ENCODE measurements around the gene PRKD1. TPM values are rescaled to one million over a fixed set of nuclear protein-coding genes. Genes with fewer than 3 reads are reported as not detected.

PRKD1 gene
- total and polyA plus RNA-seq, 10 donors: 1.0 to 8.9 (median 4.5) TPM

DNA sequence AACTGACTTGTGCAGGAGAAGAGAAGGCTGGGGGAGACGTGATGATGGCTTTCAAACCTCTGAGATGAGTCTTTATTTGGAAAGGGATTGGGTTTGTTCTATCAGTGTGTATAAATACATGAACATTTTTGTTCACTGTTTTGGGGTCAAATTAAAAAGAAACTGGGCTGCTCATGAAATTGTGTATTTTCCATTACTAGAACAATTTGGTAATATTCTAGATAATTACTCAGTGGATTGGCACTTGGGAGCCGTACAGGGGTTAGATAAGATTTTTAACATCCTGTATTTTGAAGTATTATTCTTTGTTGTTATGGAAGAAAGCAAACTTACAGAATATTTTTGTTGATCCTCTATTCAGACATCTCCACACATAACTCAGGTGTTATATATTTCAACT is 340.6 kb downstream of the PRKD1 start:
- H3K27ac ChIP-seq: no peak overlapping the region
- 72 to 87% (median 86%) methylated on average over 2 of the region's 2 CpGs for WGBS, 5 donors
- intact Hi-C loops (cut with DNase I; ENCODE audit: low total_unique reads): no loop called here
- no peak for DNase-seq
- H3K36me3 ChIP-seq: no peaks in the 10 kb centered on the region
- no peak overlapping the region for H3K4me3 ChIP-seq
- H3K9me3 ChIP-seq: no peaks in the 10 kb centered on the region
- no peaks in the 10 kb centered on the region for H3K4me1 ChIP-seq
- H3K27me3 ChIP-seq (replicated peaks in 1 of 7): no peaks in the 10 kb centered on the region
- TF ChIP-seq POLR2AphosphoS5 (IDR thresholded peaks at IDR 0.05) (no peak), POLR2A (IDR thresholded peaks at IDR 0.05) (no peak)
- TF ChIP-seq, protein P1, sequence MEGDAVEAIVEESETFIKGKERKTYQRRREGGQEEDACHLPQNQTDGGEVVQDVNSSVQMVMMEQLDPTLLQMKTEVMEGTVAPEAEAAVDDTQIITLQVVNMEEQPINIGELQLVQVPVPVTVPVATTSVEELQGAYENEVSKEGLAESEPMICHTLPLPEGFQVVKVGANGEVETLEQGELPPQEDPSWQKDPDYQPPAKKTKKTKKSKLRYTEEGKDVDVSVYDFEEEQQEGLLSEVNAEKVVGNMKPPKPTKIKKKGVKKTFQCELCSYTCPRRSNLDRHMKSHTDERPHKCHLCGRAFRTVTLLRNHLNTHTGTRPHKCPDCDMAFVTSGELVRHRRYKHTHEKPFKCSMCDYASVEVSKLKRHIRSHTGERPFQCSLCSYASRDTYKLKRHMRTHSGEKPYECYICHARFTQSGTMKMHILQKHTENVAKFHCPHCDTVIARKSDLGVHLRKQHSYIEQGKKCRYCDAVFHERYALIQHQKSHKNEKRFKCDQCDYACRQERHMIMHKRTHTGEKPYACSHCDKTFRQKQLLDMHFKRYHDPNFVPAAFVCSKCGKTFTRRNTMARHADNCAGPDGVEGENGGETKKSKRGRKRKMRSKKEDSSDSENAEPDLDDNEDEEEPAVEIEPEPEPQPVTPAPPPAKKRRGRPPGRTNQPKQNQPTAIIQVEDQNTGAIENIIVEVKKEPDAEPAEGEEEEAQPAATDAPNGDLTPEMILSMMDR (IDR thresholded peaks at IDR 0.05 in 8 of 11, conservative IDR thresholded peaks at IDR 0.05 in 3 of 11): no peak

DNA sequence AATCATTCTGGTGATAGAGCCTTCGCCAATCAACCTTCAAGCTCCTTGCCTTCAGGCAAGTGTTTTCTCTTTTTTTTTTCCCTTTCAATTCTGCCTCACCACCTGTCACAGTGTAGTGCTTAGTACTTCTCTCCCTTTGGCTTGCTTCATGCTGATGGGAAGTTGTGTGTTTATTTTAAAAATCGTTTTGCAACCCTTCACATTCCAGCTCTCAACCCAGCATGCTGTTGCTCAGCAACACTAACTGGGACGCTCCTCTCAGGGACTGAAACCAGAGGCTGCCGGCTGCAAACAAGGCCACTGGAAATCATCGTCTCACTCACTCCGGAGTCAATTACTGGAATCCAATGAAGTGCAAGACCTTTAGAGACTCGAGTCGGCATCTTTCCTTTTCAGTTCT is 342.7 kb downstream of the PRKD1 start:
- H3K36me3 ChIP-seq: no peaks in the 10 kb centered on the region
- no peaks in the 10 kb centered on the region for H3K27me3 ChIP-seq (replicated peaks in 1 of 7)
- intact Hi-C loops (cut with DNase I; ENCODE audit: low total_unique reads): no loop called here
- DNase-seq: no peak
- no peaks in the 10 kb centered on the region for H3K4me1 ChIP-seq
- no peaks in the 10 kb centered on the region for H3K9me3 ChIP-seq
- WGBS, 5 donors: 52 to 65% (median 58%) methylated on average over 8 of the region's 8 CpGs
- TF ChIP-seq, protein P1 (IDR thresholded peaks at IDR 0.05 in 8 of 11, conservative IDR thresholded peaks at IDR 0.05 in 3 of 11): no peak
- no peak for TF ChIP-seq POLR2A (IDR thresholded peaks at IDR 0.05)
- no peak for TF ChIP-seq POLR2AphosphoS5 (IDR thresholded peaks at IDR 0.05)
- H3K4me3 ChIP-seq: no peak overlapping the region
- H3K27ac ChIP-seq: no peak overlapping the region

DNA sequence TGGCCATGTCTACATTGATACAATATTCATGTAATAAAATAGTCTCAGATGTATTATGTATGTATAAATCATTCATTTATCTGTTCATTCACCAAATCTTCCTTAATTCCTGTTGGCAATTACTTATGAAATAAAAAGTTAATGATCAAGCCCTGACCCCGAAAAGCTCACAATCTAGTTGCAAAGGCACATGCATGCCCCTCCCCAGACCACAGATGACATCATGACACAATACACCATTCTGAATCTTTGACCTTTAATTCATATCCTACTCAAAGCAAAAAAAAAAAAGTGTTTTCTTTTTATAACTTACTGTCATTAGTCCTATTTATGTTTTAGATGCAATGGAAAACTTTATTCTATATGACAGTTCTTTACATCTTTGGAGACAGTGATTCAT is 346.9 kb downstream of the PRKD1 start:
- 74 to 93% (median 88%) methylated on average over 1 of the region's 1 CpG for WGBS, 5 donors

DNA sequence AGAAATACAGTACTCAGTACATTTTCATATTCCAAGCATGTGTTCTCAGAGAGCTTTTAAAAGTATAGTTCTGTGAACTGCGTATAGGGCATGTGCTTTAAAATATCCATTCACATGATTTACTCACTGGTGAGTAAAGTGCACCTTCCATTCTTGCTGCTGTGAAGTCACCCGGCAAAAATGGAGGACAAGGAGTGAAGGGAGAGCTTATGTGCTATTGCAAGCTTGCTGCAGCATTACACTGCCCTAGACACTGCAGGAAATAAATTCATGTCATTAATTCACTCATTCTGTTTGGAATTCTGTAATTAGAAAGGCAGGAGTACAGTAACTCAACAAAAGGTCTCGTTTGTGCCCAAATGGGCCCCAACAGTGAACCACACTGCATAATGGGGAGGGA is 347.8 kb downstream of the PRKD1 start:
- 78 to 91% (median 82%) methylated on average over 3 of the region's 3 CpGs for WGBS, 5 donors
- intact Hi-C loops (cut with DNase I; ENCODE audit: low total_unique reads): no loop called here
- no peak for DNase-seq
- Histone ChIP-seq H3K36me3 (no peaks in the 10 kb centered on the region), H3K27ac (no peak overlapping the region), H3K4me1 (no peaks in the 10 kb centered on the region), H3K4me3 (no peak overlapping the region), H3K27me3 (replicated peaks in 1 of 7) (no peaks in the 10 kb centered on the region), H3K9me3 (no peaks in the 10 kb centered on the region)
- no peak for TF ChIP-seq POLR2A (IDR thresholded peaks at IDR 0.05)
- TF ChIP-seq POLR2AphosphoS5 (IDR thresholded peaks at IDR 0.05): no peak
- TF ChIP-seq, protein P1 (IDR thresholded peaks at IDR 0.05 in 8 of 11, conservative IDR thresholded peaks at IDR 0.05 in 3 of 11): no peak

More for the DNA sequence above, 346.9 kb downstream of the PRKD1 start:
- Histone ChIP-seq H3K9me3 (no peaks in the 10 kb centered on the region), H3K4me3 (no peak overlapping the region), H3K36me3 (no peaks in the 10 kb centered on the region), H3K27ac (no peak overlapping the region), H3K4me1 (no peaks in the 10 kb centered on the region), H3K27me3 (replicated peaks in 1 of 7) (no peaks in the 10 kb centered on the region)
- no peak for DNase-seq
- no peak for TF ChIP-seq POLR2A (IDR thresholded peaks at IDR 0.05)
- no peak for TF ChIP-seq POLR2AphosphoS5 (IDR thresholded peaks at IDR 0.05)
- TF ChIP-seq, protein P1 (IDR thresholded peaks at IDR 0.05 in 8 of 11, conservative IDR thresholded peaks at IDR 0.05 in 3 of 11): no peak
- intact Hi-C loops (cut with DNase I; ENCODE audit: low total_unique reads): no loop called here

All from spleen (tissue), 11 donors.